Testis (tissue), 3 donors: Measurements from ENCODE around the gene MTSS2. TPM values are rescaled to one million over a fixed set of nuclear protein-coding genes. Genes with fewer than 3 reads are reported as not detected.

ENCODE experiments used
- DNase-seq: peaks from one replicate; pipeline ENCODE4 v3.0.0-alpha.2; 2019
- H3K27ac ChIP-seq, 2 donors: fragments of 200-600 bp; sonication (generic); one replicate each; pipeline ENCODE4 v1.5.1; 2019
- H3K27me3 ChIP-seq: fragments of 200-600 bp; sonication (generic); one replicate; pipeline ENCODE4 v1.5.1; 2019
- H3K36me3 ChIP-seq: fragments of 200-600 bp; sonication (generic); one replicate; pipeline ENCODE4 v1.5.1; 2017; ENCODE audit warnings: low read depth; ENCODE audit errors: missing control alignments
- H3K4me1 ChIP-seq: fragments of 200-600 bp; sonication (generic); one replicate; pipeline ENCODE4 v1.5.1; 2019
- H3K4me3 ChIP-seq, 2 donors: fragments of 200-600 bp; sonication (generic); one replicate each; pipeline ENCODE4 v1.5.1; 2017 to 2019
- H3K9me3 ChIP-seq: fragments of 200-600 bp; sonication (generic); one replicate; pipeline ENCODE4 v1.5.1; 2017
- POLR2A ChIP-seq: fragments of 450-650 bp; IDR thresholded peaks from one replicate; pipeline ENCODE4 v1.6.1; 2017; ENCODE audit warnings: antibody characterized with exemption, mild to moderate bottlenecking, moderate library complexity
- WGBS, 2 donors: methylation state at CpG; one replicate each; pipeline ENCODE4 v1.1.5; 2018; 5-methylcytosine and 5-hydroxymethylcytosine counted together
- intact Hi-C: fragments of 100-400 bp; cut with DNase I; formaldehyde crosslinking; loops from one replicate; pipeline ENCODE4 v1.15.1; 2023; ENCODE audit warnings: low total_unique reads
- polyA plus RNA-seq: library from polyadenylated mRNA; stranded (reverse); fragments of 350-450 nt; fragmentation: Illumina TruSeq; extraction: RNeasy Lipid Tissue Mini Kit (QIAGEN cat#74804); gene quantifications from one replicate; pipeline ENCODE4 v1.2.3, GENCODE V29; 2014; ENCODE audit warnings: low read depth, low replicate concordance; ENCODE audit not compliant: insufficient read depth
- total RNA-seq, 2 donors: library from RNA; depleted of rRNA; stranded (reverse); fragments of >200 nt; gene quantifications; one replicate each; pipeline ENCODE4 v1.2.3, GENCODE V29; 2016
- TF ChIP-seq, protein P1 (sequence below), 3 experiments: fragments of 450-650 bp in 2 of 3; fragments of 200-600 bp in 1 of 3; sonication (generic) in 1 of 3; IDR thresholded peaks; one replicate each; pipeline ENCODE4 v1.5.1; 2016 to 2019; ENCODE audit warnings: antibody characterized with exemption in 3 of 3, mild to moderate bottlenecking in 2 of 3, moderate library complexity in 1 of 3

Gene MTSS2
- total and polyA plus RNA-seq, 3 donors from 2014 or later = 24.6 to 28.7 (median 25.6) TPM

- Histone ChIP-seq H3K4me1 (peaks cover 9% of the 10 kb centered on the region), H3K36me3 (no peaks in the 10 kb centered on the region), H3K27me3 (no peaks in the 10 kb centered on the region), H3K4me3 (no peak overlapping the region), H3K9me3 (no peaks in the 10 kb centered on the region), H3K27ac (no peak overlapping the region)
- DNase-seq = no peak
- intact Hi-C loops = no loop called here
- TF ChIP-seq, protein P1, sequence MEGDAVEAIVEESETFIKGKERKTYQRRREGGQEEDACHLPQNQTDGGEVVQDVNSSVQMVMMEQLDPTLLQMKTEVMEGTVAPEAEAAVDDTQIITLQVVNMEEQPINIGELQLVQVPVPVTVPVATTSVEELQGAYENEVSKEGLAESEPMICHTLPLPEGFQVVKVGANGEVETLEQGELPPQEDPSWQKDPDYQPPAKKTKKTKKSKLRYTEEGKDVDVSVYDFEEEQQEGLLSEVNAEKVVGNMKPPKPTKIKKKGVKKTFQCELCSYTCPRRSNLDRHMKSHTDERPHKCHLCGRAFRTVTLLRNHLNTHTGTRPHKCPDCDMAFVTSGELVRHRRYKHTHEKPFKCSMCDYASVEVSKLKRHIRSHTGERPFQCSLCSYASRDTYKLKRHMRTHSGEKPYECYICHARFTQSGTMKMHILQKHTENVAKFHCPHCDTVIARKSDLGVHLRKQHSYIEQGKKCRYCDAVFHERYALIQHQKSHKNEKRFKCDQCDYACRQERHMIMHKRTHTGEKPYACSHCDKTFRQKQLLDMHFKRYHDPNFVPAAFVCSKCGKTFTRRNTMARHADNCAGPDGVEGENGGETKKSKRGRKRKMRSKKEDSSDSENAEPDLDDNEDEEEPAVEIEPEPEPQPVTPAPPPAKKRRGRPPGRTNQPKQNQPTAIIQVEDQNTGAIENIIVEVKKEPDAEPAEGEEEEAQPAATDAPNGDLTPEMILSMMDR (IDR thresholded peaks at IDR 0.05) = no peak
- no peak for TF ChIP-seq POLR2A
- WGBS, 2 donors = 89 to 90% methylated on average over 9 of the region's 9 CpGs
Measured at GRCh38 chr16:70701596-70701995, 15.7 kb upstream of the MTSS2 start.

- no peak for DNase-seq
- Histone ChIP-seq H3K27ac (no peak overlapping the region), H3K27me3 (no peaks in the 10 kb centered on the region), H3K4me3 (no peak overlapping the region), H3K36me3 (no peaks in the 10 kb centered on the region), H3K4me1 (peaks cover 9% of the 10 kb centered on the region), H3K9me3 (no peaks in the 10 kb centered on the region)
- TF ChIP-seq, protein P1 (IDR thresholded peaks at IDR 0.05) = no peak
- no peak for TF ChIP-seq POLR2A
- 86 to 94% methylated on average over 2 to 3 of the region's 3 CpGs for WGBS, 2 donors
- intact Hi-C loops = no loop called here
Measured at GRCh38 chr16:70701036-70701435, 15.2 kb upstream of the MTSS2 start.

DNA sequence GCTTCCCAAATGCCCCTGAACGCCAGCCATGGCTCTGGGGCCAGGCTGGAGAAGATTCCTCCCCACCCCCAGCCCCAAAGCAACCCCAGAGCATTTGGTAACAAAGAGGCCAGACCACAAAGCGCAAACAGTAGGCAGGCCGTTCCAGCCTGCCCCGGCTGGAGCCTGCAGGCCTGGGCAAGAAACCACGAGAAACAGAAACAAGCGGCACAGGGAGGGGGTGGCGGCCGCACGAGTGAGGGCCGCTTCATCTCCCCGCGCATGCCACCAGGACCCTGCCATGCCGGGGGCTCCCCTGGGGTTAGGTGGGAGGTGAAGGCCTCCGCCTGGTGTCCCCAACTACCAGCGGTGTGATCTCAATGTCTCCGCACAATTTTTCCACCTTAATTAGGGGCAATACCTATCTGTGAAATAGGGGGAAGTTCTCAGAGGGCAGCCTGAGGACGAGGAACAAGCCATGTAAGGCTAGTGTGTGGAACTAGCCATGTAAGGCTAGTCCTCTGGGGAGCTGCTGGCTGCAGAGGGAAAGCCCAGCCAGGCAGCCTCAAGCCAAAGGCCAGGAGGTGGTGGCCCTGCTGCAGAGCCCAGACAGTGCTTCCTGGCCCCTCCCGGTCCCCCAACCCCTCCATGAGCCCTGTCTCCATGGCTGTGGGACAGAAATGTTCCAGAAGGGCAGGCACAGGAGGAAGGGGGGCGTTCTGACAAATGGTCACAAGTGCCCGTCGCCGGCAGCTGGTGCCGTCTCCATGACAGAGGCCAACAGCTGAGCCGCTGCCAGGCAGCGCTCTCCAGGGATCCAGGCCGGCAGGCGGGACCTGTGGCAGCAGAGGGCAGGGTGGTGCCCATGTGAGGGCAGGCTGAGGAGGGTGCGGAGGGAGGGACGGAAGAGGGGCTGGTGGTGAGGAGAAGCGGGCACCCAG lies 14.5 kb upstream of the MTSS2 start:
- no peaks in the 10 kb centered on the region for H3K36me3 ChIP-seq
- H3K9me3 ChIP-seq = no peaks in the 10 kb centered on the region
- H3K27me3 ChIP-seq = no peaks in the 10 kb centered on the region
- H3K27ac ChIP-seq = no peak overlapping the region
- peaks cover 14% of the 10 kb centered on the region for H3K4me1 ChIP-seq
- intact Hi-C loops = no loop called here
- TF ChIP-seq, protein P1 (IDR thresholded peaks at IDR 0.05) = no peak
- no peak for TF ChIP-seq POLR2A
- 84 to 85% methylated on average over 29 to 30 of the region's 30 CpGs for WGBS, 2 donors
- H3K4me3 ChIP-seq = no peak overlapping the region
- no peak for DNase-seq

DNA sequence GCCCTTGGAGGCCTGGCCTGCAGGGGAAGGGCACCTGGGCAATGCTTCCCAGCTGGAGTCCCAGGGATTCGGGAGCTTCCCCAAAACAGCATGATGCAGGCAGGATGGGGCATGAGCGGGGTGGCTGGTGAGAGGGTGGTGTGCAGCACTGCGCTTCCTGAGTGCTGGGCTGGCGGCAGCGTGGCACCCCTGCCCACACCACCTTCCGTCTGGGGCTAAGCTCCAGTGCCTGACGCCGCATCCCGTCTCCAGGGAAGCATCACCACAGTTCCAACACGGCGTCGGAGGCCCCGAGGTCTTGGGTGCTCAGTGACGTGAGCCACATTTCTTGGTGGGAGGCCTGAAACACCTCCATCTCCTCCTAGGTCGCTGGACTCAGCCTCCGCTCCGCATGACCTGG lies 13.8 kb upstream of the MTSS2 start:
- H3K27me3 ChIP-seq = no peaks in the 10 kb centered on the region
- no peaks in the 10 kb centered on the region for H3K36me3 ChIP-seq
- no peak for DNase-seq
- H3K4me3 ChIP-seq = no peak overlapping the region
- H3K9me3 ChIP-seq = no peaks in the 10 kb centered on the region
- intact Hi-C loops = no loop called here
- 93 to 98% methylated on average over 5 to 17 of the region's 17 CpGs for WGBS, 2 donors
- H3K27ac ChIP-seq = no peak overlapping the region
- peaks cover 14% of the 10 kb centered on the region for H3K4me1 ChIP-seq
- TF ChIP-seq, protein P1 (IDR thresholded peaks at IDR 0.05) = no peak
- no peak for TF ChIP-seq POLR2A
